OCI-LY3 (cell line): ENCODE measurements around the gene VIL1.

ENCODE experiments used
- CTCF ChIP-seq: fragments of 200-600, 300-600 bp; sonication (generic); IDR thresholded peaks from 2 replicates; pipeline ENCODE4 v1.5.1; 2014; ENCODE audit warnings: antibody characterized with exemption, low read length, low read depth
- EZH2phosphoT487 ChIP-seq: fragments of 200-600 bp; shearing (Covaris generic); IDR thresholded peaks from 2 replicates; pipeline ENCODE4 v1.6.1; 2018; ENCODE audit warnings: antibody characterized with exemption, mixed run types, low read depth

- TF ChIP-seq CTCF, result no peak
- no peak for TF ChIP-seq EZH2phosphoT487
Observed at GRCh38 chr2:218398437-218399390, 20.2 kb upstream of the VIL1 start.
